B cell (primary cell): ENCODE measurements around the gene HS3ST2. TPM values are rescaled to one million over a fixed set of nuclear protein-coding genes. Genes with fewer than 3 reads are reported as not detected.

ENCODE experiments used
- ATAC-seq: fragments of 200-7000 bp; cut with Tn5 transposase; one replicate; pipeline ENCODE4 v1.10.0; 2021; ENCODE audit warnings: low read depth, mild to moderate bottlenecking, moderate number of reproducible peaks, moderate library complexity
- CTCF ChIA-PET: fragments of 350-600 bp; sonication (Branson Sonifier 250); formaldehyde crosslinking; loops from one replicate; lab custom pipeline; 2021; ENCODE audit warnings: antibody characterized with exemption, inconsistent platforms; lab: Charles Lee
- POLR2A ChIA-PET: fragments of 350-600 bp; sonication (Branson Sonifier 250); formaldehyde crosslinking; loops from one replicate; lab custom pipeline; 2021; ENCODE audit warnings: antibody characterized with exemption; lab: Charles Lee
- DNase-seq: peaks from one replicate; pipeline ENCODE4 v3.0.0; 2013
- H2AFZ ChIP-seq: 2 replicates; pipeline ENCODE4 v1.6.1; 2012; ENCODE audit warnings: mild to moderate bottlenecking, low read depth, low read length; ENCODE audit not compliant: insufficient read depth, poor library complexity, severe bottlenecking
- H3K27ac ChIP-seq, 2 donors: 1 replicate in 1 of 2; 2 replicates in 1 of 2; pipeline ENCODE4 v1.5.1; 2012 to 2013; ENCODE audit warnings: low read length in 2 of 2, mild to moderate bottlenecking in 2 of 2, moderate library complexity in 1 of 2
- H3K27me3 ChIP-seq, 4 experiments: fragments of 200-600 bp in 1 of 4; sonication (generic) in 1 of 4; replicated peaks in 1 of 4; 1 replicate in 2 of 4; 2 replicates in 2 of 4; pipeline versions ENCODE4 v1.6.1 to v1.7.0; 2013 to 2016; ENCODE audit warnings: low read length in 3 of 4, mild to moderate bottlenecking in 2 of 4, mixed read lengths in 1 of 4, moderate library complexity in 1 of 4; ENCODE audit not compliant: insufficient read depth in 4 of 4, control insufficient read depth in 3 of 4; ENCODE audit errors: control extremely low read depth in 1 of 4
- H3K36me3 ChIP-seq, 2 experiments: replicated peaks in 1 of 2; 1 replicate in 1 of 2; 2 replicates in 1 of 2; pipeline versions ENCODE4 v1.6.1 to v1.7.1; 2013; ENCODE audit warnings: low read length in 1 of 2; ENCODE audit not compliant: insufficient read depth in 2 of 2, control insufficient read depth in 1 of 2; ENCODE audit errors: control extremely low read depth in 1 of 2, extremely low read depth in 1 of 2
- H3K4me1 ChIP-seq, 2 donors: fragments of 200-600 bp in 1 of 2; sonication (generic) in 1 of 2; 1 replicate in 1 of 2; 2 replicates in 1 of 2; pipeline versions ENCODE4 v1.5.1 to v1.6.1; 2013 to 2017; ENCODE audit warnings: low read length in 2 of 2; ENCODE audit not compliant: control insufficient read depth in 2 of 2, insufficient read depth in 2 of 2
- H3K4me2 ChIP-seq: replicated peaks from 2 replicates; pipeline ENCODE3; 2012; ENCODE audit warnings: mild to moderate bottlenecking, low read depth, low read length; ENCODE audit not compliant: poor library complexity, severe bottlenecking
- H3K4me3 ChIP-seq, 5 experiments: fragments of 200-600 bp in 1 of 5; sonication (generic) in 1 of 5; 1 replicate in 3 of 5; 2 replicates in 2 of 5; pipeline versions ENCODE4 v1.5.1 to v1.7.0; 2011 to 2016; ENCODE audit warnings: low read length in 4 of 5, mild to moderate bottlenecking in 4 of 5, low read depth in 2 of 5, control low read depth in 1 of 5, moderate library complexity in 1 of 5; ENCODE audit not compliant: insufficient read depth in 1 of 5; ENCODE audit errors: control extremely low read depth in 1 of 5, extremely low read depth in 1 of 5
- H3K79me2 ChIP-seq: fragments of 200-600 bp; sonication (generic); one replicate; pipeline ENCODE4 v1.6.0; 2016; ENCODE audit warnings: low read length; ENCODE audit not compliant: control insufficient read depth, insufficient read depth
- H3K9ac ChIP-seq: fragments of 200-600 bp; sonication (generic); 2 replicates; pipeline ENCODE4 v1.6.1; 2017; ENCODE audit warnings: mild to moderate bottlenecking, low read length, moderate library complexity
- H3K9me3 ChIP-seq, 3 donors: one replicate each; pipeline versions ENCODE4 v1.6.1 to v1.7.1; 2013; ENCODE audit warnings: low read length in 2 of 3; ENCODE audit not compliant: control insufficient read depth in 2 of 3, insufficient read depth in 1 of 3; ENCODE audit errors: control extremely low read depth in 1 of 3
- H4K20me1 ChIP-seq: 2 replicates; pipeline ENCODE4 v1.6.0; 2012; ENCODE audit warnings: mild to moderate bottlenecking, low read length; ENCODE audit not compliant: insufficient read depth, control insufficient read depth, poor library complexity, severe bottlenecking
- H3K27ac Mint-ChIP-seq: one replicate; pipeline ENCODE4 v1.8.0; 2021; ENCODE audit warnings: mixed read lengths
- H3K27me3 Mint-ChIP-seq: one replicate; pipeline ENCODE4 v1.8.0; 2021; ENCODE audit warnings: mixed read lengths
- H3K4me1 Mint-ChIP-seq: one replicate; pipeline ENCODE4 v1.8.0; 2021; ENCODE audit warnings: mixed read lengths
- H3K4me3 Mint-ChIP-seq: one replicate; pipeline ENCODE4 v1.8.0; 2021; ENCODE audit warnings: mixed read lengths
- H3K9me3 Mint-ChIP-seq: one replicate; pipeline ENCODE4 v1.8.0; 2022; ENCODE audit warnings: mixed read lengths; ENCODE audit not compliant: insufficient read depth
- CTCF ChIP-seq: fragments of 200-600 bp; IDR thresholded peaks from one replicate; pipeline ENCODE4 v1.8.0; 2022; ENCODE audit warnings: antibody characterized with exemption, mild to moderate bottlenecking
- EZH2 ChIP-seq: IDR thresholded peaks from 2 replicates; pipeline ENCODE4 v1.6.1; 2012; ENCODE audit warnings: borderline replicate concordance, low read depth, mild to moderate bottlenecking, moderate library complexity, low read length; ENCODE audit not compliant: insufficient read depth, poor library complexity, severe bottlenecking
- WGBS: methylation state at CpG from one replicate; pipeline ENCODE4 v1.1.5; 2013; ENCODE audit warnings: missing lambda C conversion rate; ENCODE audit not compliant: insufficient coverage; 5-methylcytosine and 5-hydroxymethylcytosine counted together
- intact Hi-C: fragments of 100-400 bp; cut with micrococcal nuclease; formaldehyde crosslinking; loops from one replicate; pipeline ENCODE4 v1.10.0; 2022
- polyA plus RNA-seq: library from polyadenylated mRNA; depleted of rRNA; stranded (reverse); fragments of >200 nt; gene quantifications from 2 replicates; pipeline ENCODE4 v1.2.3, GENCODE V29; 2012
- total RNA-seq, 2 donors: library from RNA; stranded (reverse); fragments of 120-200 nt in 1 of 2; gene quantifications; 1 replicate in 1 of 2; 2 replicates in 1 of 2; pipeline versions ENCODE4 v1.2.3 to v1.2.4, GENCODE V29; 2013 to 2022

HS3ST2 gene
- total and polyA plus RNA-seq, 2 donors (not counting 1 experiment from before 2014, with no cell fraction given) = not detected

- no peak overlapping the region for H3K27ac Mint-ChIP-seq
- no peak overlapping the region for H3K4me3 Mint-ChIP-seq
- intact Hi-C loops = no loop called here
- no peak for DNase-seq
- ChIA-PET CTCF (no interaction called here), POLR2A (no interaction called here)
- H3K9ac ChIP-seq = no peak overlapping the region
- no peaks in the 10 kb centered on the region for H3K4me1 Mint-ChIP-seq
- no peaks in the 10 kb centered on the region for H3K9me3 ChIP-seq
- H3K9me3 Mint-ChIP-seq = no peaks in the 10 kb centered on the region
- peaks cover 0 to 4% (median 0%) of the 10 kb centered on the region in 4 experiments for H3K27me3 ChIP-seq
- WGBS = 83% methylated on average over 2 of the region's 6 CpGs
- TF ChIP-seq CTCF = no peak
- no peak for TF ChIP-seq EZH2
- no peaks in the 10 kb centered on the region for H3K36me3 ChIP-seq
- no peaks in the 10 kb centered on the region for H3K79me2 ChIP-seq
- no peaks in the 10 kb centered on the region for H4K20me1 ChIP-seq
- no peak overlapping the region for H3K4me2 ChIP-seq
- no peak overlapping the region for H3K4me3 ChIP-seq
- H3K27ac ChIP-seq = no peak overlapping the region
- no peak for ATAC-seq
- H3K27me3 Mint-ChIP-seq = peaks cover 16% of the 10 kb centered on the region
- no peak overlapping the region for H2AFZ ChIP-seq
- H3K4me1 ChIP-seq = no peaks in the 10 kb centered on the region
These were observed 29.2 kb upstream of the HS3ST2 start for GRCh38 chr16:22784690-22785214.

GRCh38 chr16:22785552-22785951 is 28.4 kb upstream of the HS3ST2 start:
- Histone ChIP-seq H3K4me3 (no peak overlapping the region), H4K20me1 (no peaks in the 10 kb centered on the region), H3K27me3 (peaks cover 0 to 4% (median 0%) of the 10 kb centered on the region in 4 experiments), H3K9ac (no peak overlapping the region), H3K9me3 (no peaks in the 10 kb centered on the region), H3K27ac (no peak overlapping the region), H3K4me1 (no peaks in the 10 kb centered on the region), H2AFZ (no peak overlapping the region), H3K4me2 (no peak overlapping the region), H3K79me2 (no peaks in the 10 kb centered on the region), H3K36me3 (no peaks in the 10 kb centered on the region)
- Mint-ChIP-seq H3K27ac (no peak overlapping the region), H3K9me3 (no peaks in the 10 kb centered on the region), H3K4me3 (no peak overlapping the region), H3K27me3 (peaks cover 19% of the 10 kb centered on the region), H3K4me1 (no peaks in the 10 kb centered on the region)
- 86% methylated on average over 5 of the region's 5 CpGs for WGBS
- intact Hi-C loops = no loop called here
- ATAC-seq (no peak), DNase-seq (no peak)
- TF ChIP-seq CTCF (no peak), EZH2 (no peak)
- POLR2A ChIA-PET = no interaction called here
- CTCF ChIA-PET = no interaction called here
